ENCODE results near the gene KIRREL3.

KIRREL3 gene

DNA sequence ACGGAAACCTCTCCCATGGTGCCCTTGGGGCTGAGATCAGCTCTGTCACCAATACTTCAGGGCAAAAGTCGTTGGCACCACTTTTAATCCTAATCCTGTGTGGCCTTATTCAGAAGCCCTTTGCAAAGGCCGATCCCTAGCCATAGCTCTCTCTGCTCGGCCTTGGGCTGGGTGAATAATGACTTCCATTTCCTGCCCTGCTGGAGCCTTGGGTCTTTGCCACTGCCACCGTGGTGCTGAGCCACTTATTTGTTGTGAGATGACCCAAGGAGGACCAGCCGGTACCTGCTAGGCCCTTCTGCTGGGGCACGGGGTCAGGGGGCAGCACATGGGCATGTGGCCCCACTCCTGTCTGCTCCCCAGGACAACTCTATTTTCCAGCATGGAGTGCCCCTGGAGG lies 456.9 kb downstream of the KIRREL3 start:
- in situ Hi-C loops (cut with HindIII; ENCODE audit: low sequenced_read_pairs), result no loop called here
- H3K4me3 ChIP-seq (ENCODE audit: low read depth, low read length), result no peak overlapping the region
- TF ChIP-seq, protein P1, sequence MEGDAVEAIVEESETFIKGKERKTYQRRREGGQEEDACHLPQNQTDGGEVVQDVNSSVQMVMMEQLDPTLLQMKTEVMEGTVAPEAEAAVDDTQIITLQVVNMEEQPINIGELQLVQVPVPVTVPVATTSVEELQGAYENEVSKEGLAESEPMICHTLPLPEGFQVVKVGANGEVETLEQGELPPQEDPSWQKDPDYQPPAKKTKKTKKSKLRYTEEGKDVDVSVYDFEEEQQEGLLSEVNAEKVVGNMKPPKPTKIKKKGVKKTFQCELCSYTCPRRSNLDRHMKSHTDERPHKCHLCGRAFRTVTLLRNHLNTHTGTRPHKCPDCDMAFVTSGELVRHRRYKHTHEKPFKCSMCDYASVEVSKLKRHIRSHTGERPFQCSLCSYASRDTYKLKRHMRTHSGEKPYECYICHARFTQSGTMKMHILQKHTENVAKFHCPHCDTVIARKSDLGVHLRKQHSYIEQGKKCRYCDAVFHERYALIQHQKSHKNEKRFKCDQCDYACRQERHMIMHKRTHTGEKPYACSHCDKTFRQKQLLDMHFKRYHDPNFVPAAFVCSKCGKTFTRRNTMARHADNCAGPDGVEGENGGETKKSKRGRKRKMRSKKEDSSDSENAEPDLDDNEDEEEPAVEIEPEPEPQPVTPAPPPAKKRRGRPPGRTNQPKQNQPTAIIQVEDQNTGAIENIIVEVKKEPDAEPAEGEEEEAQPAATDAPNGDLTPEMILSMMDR (IDR thresholded peaks at IDR 0.05; ENCODE audit: low read depth, low read length), result no peak
- no peak for DNase-seq (ENCODE audit: low read depth, low spot score)

DNA sequence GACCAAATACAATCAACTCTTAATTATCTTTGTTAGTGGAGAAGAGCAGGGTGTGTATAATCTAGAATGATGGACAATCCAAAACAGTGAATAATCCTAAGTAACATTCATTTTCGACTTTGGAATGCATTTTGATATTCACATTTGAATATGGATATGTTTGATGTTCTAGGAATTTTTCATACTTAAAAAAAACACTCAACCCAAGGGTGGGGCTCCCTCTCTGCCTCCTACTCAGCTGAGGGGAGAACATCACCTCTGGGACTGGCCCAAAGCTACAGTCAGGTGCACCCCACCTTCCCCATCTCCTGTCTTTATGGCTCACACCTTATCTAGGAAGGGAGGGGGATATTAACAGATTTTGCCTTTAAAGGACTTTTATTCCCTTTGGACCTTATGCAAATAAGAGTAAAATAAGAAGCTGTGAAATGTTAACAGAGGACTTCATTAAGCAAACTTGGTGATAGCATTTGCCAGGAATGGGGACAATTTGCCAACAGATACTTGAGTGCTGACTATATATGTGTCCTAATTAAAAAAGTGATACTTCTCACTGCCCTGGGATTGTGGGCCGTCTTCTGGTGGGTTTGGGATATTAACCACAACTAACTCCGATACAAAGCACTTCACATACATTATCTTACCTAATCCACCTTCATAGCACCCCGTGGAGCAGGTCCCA lies 458.1 kb downstream of the KIRREL3 start:
- H3K4me3 ChIP-seq (ENCODE audit: low read depth, low read length), result no peak overlapping the region
- TF ChIP-seq, protein P1 (IDR thresholded peaks at IDR 0.05; ENCODE audit: low read depth, low read length), result no peak
- in situ Hi-C loops (cut with HindIII; ENCODE audit: low sequenced_read_pairs), result no loop called here
- DNase-seq (ENCODE audit: low read depth, low spot score), result no peak

DNA sequence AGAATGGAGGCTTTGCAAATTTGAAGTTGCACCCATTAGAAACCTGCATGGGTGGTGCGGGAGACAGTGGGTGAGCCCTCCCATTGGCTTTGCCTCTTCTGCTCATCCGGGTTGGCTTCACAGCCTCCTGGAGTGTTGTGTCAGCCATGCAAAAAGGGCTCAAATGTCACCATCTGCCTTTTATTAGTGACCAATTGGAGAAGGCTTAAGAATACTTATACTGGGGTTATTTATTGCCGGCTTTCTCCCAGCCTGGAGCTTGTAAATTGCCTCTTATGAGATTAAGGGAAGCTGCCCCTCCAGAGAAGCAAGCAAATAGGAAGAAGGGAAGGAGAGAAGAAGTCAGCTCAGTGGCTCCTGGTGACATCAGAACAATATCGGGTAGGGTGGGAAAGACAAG lies 462.5 kb downstream of the KIRREL3 start:
- TF ChIP-seq, protein P1 (IDR thresholded peaks at IDR 0.05; ENCODE audit: low read depth, low read length), result no peak
- no peak overlapping the region for H3K4me3 ChIP-seq (ENCODE audit: low read depth, low read length)
- no peak for DNase-seq (ENCODE audit: low read depth, low spot score)
- in situ Hi-C loops (cut with HindIII; ENCODE audit: low sequenced_read_pairs), result no loop called here

DNA sequence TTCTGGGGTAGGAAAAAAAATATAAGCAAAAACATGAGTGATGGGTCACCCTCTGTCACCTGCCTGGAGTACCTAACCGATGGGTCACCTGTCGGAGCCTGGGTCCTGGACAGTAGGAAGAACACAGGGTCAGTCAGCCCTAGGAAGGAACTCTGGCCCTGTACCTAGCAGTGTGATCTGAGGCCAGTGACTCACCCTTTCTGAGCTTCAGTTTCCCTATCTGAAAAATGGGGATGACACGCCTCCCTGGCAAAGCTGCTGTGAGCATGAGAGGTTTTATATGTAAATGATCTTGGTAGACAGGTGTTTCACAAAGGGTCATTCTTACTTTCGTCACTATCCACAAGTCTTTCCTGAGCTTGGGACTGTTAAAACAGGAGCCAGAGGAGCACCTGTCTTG lies 463.1 kb downstream of the KIRREL3 start:
- in situ Hi-C loops (cut with HindIII; ENCODE audit: low sequenced_read_pairs), result no loop called here
- no peak for DNase-seq (ENCODE audit: low read depth, low spot score)
- TF ChIP-seq, protein P1 (IDR thresholded peaks at IDR 0.05; ENCODE audit: low read depth, low read length), result no peak

DNA sequence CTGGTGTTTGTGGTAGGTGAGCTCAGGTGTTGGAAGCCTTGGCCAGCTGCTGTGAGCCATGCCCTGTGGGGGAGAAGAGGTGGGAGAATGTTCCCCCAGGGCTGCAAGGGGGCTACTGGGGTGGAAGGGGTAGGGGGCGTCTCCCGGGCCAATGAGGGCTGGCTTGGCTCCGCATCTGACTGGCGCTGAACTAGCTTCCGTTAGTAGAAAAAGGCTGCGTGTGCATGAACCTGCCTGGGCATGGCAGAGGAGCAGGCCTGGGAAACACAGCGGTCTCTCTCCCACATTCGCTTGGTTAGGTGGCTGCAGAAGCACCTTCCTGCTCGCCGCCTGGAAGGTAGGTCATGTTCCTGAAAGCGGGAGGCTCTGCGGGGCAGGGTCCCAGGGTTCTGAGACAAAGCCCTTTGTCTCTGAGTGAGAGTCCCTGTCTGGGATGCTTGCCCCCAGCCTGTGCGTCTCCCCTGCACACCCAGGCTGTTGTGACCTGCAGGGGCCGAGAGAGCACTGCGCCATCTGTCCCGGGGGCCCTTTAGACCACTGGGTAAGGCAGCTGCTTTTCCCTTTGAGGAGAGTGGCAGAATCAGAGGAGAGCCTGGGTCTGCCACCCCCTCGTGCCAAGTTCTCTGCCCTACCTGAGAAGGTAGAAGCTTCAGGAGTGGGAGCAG lies 466.3 kb downstream of the KIRREL3 start:
- TF ChIP-seq, protein P1 (IDR thresholded peaks at IDR 0.05; ENCODE audit: low read depth, low read length), result no peak
- no peak overlapping the region for H3K4me3 ChIP-seq (ENCODE audit: low read depth, low read length)
- in situ Hi-C loops (cut with HindIII; ENCODE audit: low sequenced_read_pairs), result no loop called here
- DNase-seq (ENCODE audit: low read depth, low spot score), result no peak

More for the DNA sequence above, 463.1 kb downstream of the KIRREL3 start:
- no peak overlapping the region for H3K4me3 ChIP-seq (ENCODE audit: low read depth, low read length)

DNA sequence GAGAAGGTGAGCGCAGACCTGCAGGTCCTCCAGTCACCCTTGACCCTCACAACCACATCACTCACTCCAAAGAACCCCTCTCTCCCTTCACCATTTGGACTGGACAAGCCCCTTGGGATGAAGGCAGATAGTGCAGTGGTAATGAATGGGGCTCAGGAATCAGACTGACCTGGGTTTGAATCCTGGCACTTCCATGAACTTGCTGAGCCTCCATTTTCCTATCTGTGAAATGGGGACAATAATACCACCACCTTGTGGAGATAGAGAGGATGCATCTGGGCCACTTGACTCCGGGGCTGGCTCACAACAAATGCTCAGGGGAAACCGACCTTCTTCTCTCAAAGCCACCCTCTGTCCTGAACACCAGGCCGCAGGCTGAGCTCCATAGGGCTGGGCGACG lies 467.0 kb downstream of the KIRREL3 start:
- TF ChIP-seq, protein P1 (IDR thresholded peaks at IDR 0.05; ENCODE audit: low read depth, low read length), result no peak
- H3K4me3 ChIP-seq (ENCODE audit: low read depth, low read length), result no peak overlapping the region
- in situ Hi-C loops (cut with HindIII; ENCODE audit: low sequenced_read_pairs), result no loop called here
- DNase-seq (ENCODE audit: low read depth, low spot score), result no peak

Measured in astrocyte of the spinal cord (primary cell).